HFFc6 (cell line): ENCODE data around the gene NCOA1. TPM values are rescaled to one million over a fixed set of nuclear protein-coding genes. Genes with fewer than 3 reads are reported as not detected.

Experiments used
- DNase-seq: peaks from one replicate; pipeline ENCODE4 v3.0.0-alpha.2; 2018
- H3K27ac Mint-ChIP-seq: 2 replicates; pipeline ENCODE4 v1.8.0; 2020; ENCODE audit warnings: mild to moderate bottlenecking, mixed read lengths
- H3K27me3 Mint-ChIP-seq: 2 replicates; pipeline ENCODE4 v1.8.0; 2021; ENCODE audit warnings: mild to moderate bottlenecking, moderate library complexity, mixed read lengths; ENCODE audit not compliant: insufficient read depth
- H3K36me3 Mint-ChIP-seq: 2 replicates; pipeline ENCODE4 v1.8.0; 2021; ENCODE audit warnings: low read depth, mixed read lengths
- H3K4me1 Mint-ChIP-seq: 2 replicates; pipeline ENCODE4 v1.8.0; 2020; ENCODE audit warnings: low read depth, mixed read lengths
- H3K4me3 Mint-ChIP-seq: 2 replicates; pipeline ENCODE4 v1.8.0; 2020; ENCODE audit warnings: mild to moderate bottlenecking, moderate library complexity, mixed read lengths
- H3K9me3 Mint-ChIP-seq: 2 replicates; pipeline ENCODE4 v1.8.0; 2020; ENCODE audit warnings: mild to moderate bottlenecking, mixed read lengths
- total RNA-seq, 6 experiments: library from RNA; stranded (reverse); fragmentation: NEBNext Ultra II Directional; extraction: Animal tissue kit (Norgen Biotek cat#: 25700); gene quantifications; 2 replicates in 1 of 6; 3 replicates in 5 of 6; pipeline ENCODE4 v1.2.3, GENCODE V29; 2021
- TF ChIP-seq, protein P1 (sequence below): fragments of 200-600 bp; sonication (generic); IDR thresholded peaks from 2 replicates; pipeline ENCODE4 v1.5.0; 2021; ENCODE audit warnings: antibody characterized with exemption, mild to moderate bottlenecking

Gene NCOA1
- total RNA-seq, 6 experiments from 2014 or later, result 8.6 to 11.2 (median 10.7) TPM

DNA sequence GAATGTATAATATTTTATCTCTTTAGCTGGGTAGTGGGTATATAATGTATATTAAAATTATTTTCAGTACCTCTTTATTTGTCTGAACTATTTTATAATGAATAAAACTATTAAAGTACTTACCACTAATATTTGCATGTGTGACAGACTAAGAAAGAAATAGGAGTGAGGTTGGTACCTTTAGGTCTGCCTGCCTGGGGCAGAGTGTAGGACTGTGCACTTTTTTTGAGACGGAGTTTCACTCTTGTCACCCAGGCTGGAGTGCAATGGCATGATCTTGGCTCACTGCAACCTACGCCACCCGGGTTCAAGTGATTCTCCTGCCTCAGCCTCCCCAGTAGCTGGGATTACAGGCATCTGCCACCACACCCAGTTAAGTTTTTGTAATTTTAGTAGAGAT is 18.8 kb downstream of the NCOA1 start:
- DNase-seq, result no peak
- TF ChIP-seq, protein P1, sequence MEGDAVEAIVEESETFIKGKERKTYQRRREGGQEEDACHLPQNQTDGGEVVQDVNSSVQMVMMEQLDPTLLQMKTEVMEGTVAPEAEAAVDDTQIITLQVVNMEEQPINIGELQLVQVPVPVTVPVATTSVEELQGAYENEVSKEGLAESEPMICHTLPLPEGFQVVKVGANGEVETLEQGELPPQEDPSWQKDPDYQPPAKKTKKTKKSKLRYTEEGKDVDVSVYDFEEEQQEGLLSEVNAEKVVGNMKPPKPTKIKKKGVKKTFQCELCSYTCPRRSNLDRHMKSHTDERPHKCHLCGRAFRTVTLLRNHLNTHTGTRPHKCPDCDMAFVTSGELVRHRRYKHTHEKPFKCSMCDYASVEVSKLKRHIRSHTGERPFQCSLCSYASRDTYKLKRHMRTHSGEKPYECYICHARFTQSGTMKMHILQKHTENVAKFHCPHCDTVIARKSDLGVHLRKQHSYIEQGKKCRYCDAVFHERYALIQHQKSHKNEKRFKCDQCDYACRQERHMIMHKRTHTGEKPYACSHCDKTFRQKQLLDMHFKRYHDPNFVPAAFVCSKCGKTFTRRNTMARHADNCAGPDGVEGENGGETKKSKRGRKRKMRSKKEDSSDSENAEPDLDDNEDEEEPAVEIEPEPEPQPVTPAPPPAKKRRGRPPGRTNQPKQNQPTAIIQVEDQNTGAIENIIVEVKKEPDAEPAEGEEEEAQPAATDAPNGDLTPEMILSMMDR, result no peak
- H3K27ac Mint-ChIP-seq, result no peak overlapping the region
- no peaks in the 10 kb centered on the region for H3K9me3 Mint-ChIP-seq
- no peaks in the 10 kb centered on the region for H3K36me3 Mint-ChIP-seq
- no peaks in the 10 kb centered on the region for H3K27me3 Mint-ChIP-seq
- H3K4me3 Mint-ChIP-seq, result no peak overlapping the region
- H3K4me1 Mint-ChIP-seq, result peaks cover 21% of the 10 kb centered on the region

DNA sequence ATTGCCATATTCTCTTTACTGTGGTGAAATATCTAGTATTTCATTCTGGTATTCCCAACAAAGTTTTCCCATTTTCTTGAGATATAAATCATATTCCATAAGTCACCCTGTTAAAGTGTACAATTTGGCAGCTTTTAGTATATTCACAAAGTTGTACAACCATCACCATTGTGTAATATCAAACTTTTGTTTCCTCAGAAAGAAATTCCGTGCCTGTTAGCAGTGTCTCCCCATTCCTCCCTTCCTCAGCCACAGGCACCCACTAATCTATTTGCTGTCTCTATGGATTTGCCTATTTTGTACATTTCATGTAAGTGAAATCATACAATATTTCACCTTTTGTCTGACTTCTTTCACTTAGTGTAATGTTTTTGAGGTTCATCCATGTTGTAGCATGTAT is 19.7 kb downstream of the NCOA1 start:
- no peak overlapping the region for H3K27ac Mint-ChIP-seq
- no peaks in the 10 kb centered on the region for H3K36me3 Mint-ChIP-seq
- H3K4me1 Mint-ChIP-seq, result peaks cover 27% of the 10 kb centered on the region
- TF ChIP-seq, protein P1, result no peak
- no peaks in the 10 kb centered on the region for H3K27me3 Mint-ChIP-seq
- no peak overlapping the region for H3K4me3 Mint-ChIP-seq
- DNase-seq, result no peak
- H3K9me3 Mint-ChIP-seq, result no peaks in the 10 kb centered on the region

DNA sequence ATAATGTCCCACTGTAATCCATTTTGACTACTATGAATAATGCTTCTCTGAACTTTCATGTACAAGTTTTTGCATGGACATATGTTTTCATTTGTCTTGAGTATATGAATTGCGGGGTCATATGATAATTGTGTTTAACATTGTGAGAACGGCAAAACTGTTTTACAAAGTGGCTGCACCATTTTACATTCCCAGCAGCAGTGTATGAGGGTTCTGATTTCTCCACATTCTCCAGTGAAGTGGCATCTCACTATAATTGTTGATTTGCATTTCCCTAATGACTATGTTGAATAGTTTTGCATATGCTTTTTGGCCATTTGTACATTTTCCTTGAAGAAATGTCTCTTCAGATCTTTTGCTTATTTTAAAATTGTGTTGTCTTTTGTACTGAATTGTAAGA is 20.1 kb downstream of the NCOA1 start:
- DNase-seq, result no peak
- Mint-ChIP-seq H3K27me3 (no peaks in the 10 kb centered on the region), H3K4me3 (no peak overlapping the region), H3K27ac (no peak overlapping the region), H3K36me3 (no peaks in the 10 kb centered on the region), H3K4me1 (peaks cover 27% of the 10 kb centered on the region), H3K9me3 (no peaks in the 10 kb centered on the region)
- TF ChIP-seq, protein P1, result no peak

DNA sequence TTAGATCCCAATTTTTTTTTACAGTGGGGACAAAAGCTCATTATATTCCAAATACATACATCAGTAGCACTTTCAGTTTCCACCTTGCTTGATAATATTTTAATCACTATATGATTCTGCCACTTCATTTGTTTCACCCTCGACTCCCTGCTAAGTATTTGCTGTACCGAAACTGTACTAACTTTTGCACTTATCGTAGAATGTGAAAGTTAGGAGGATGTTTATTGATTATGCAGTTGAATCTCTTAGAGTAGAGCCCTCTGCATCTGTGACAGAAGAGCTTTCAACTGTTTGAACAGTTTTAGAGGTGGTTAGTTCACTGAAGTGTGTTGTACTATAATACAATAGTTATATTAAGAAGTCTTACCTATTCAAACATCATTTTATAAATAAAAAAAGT is 20.8 kb downstream of the NCOA1 start:
- Mint-ChIP-seq H3K4me3 (no peak overlapping the region), H3K9me3 (no peaks in the 10 kb centered on the region), H3K27me3 (no peaks in the 10 kb centered on the region), H3K27ac (no peak overlapping the region), H3K36me3 (no peaks in the 10 kb centered on the region), H3K4me1 (peaks cover 27% of the 10 kb centered on the region)
- no peak for DNase-seq
- TF ChIP-seq, protein P1, result no peak

DNA sequence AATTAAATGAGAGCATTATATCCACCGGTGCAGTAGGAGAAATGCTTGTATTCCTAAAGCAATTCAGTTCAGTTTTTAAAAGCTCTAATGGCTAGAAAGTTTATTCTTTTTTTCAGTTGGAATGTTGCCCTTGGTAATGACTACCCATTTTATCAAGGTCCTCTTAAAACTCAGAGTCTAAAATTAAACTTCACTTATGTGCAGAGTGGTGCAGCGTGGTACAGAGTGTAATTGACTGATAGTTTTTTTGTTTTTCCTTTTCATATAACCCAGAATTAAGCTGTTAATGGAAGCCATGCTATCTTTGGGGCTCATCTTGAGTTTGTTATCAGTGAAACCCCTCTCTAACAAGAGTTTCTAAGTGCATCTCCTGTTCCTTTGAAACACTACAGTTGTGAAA is 21.4 kb downstream of the NCOA1 start:
- DNase-seq, result no peak
- TF ChIP-seq, protein P1, result no peak
- peaks cover 27% of the 10 kb centered on the region for H3K4me1 Mint-ChIP-seq
- H3K27ac Mint-ChIP-seq, result no peak overlapping the region
- no peaks in the 10 kb centered on the region for H3K36me3 Mint-ChIP-seq
- no peaks in the 10 kb centered on the region for H3K9me3 Mint-ChIP-seq
- H3K27me3 Mint-ChIP-seq, result no peaks in the 10 kb centered on the region
- no peak overlapping the region; the same call in 1 of the 2 replicates for H3K4me3 Mint-ChIP-seq

DNA sequence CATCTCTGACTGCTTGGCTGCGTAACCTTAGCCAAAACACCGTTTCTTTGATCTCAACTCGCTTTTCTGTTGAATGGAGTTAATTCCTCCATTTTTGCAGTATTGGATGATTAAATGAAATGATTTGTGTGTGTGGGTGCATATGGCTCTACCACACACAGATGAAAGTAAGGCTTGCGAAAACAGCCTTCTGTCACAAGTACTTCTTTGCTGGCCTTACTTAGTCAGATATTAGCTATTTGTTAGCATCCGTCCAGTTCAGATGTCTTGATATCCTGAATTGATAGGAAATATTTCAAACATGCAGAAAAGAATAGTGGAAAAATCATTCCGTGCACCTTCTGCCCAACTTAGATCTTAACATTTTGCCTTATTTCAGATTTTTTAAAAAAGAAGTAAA is 21.8 kb downstream of the NCOA1 start:
- TF ChIP-seq, protein P1, result no peak
- Mint-ChIP-seq H3K9me3 (no peaks in the 10 kb centered on the region), H3K4me3 (peak overlapping the region; percentile 20; the same call in 1 of the 2 replicates), H3K27ac (no peak overlapping the region), H3K27me3 (no peaks in the 10 kb centered on the region), H3K36me3 (no peaks in the 10 kb centered on the region), H3K4me1 (peaks cover 27% of the 10 kb centered on the region)
- DNase-seq, result no peak
